Measurements from ENCODE around the gene IFITM1.

- TF ChIP-seq CTCF (conservative IDR thresholded peaks at IDR 0.05; ENCODE audit: low read length) = no peak
- no peak for TF ChIP-seq EZH2phosphoT487 (IDR thresholded peaks at IDR 0.05; ENCODE audit: borderline replicate concordance, low read depth, low read length)
Observed at GRCh38 chr11:313304-313786, 495 bp upstream of the IFITM1 start.

Data from OCI-LY7 (cell line).